Bronchial epithelial cell (primary cell): ENCODE data around the gene CATSPERB. TPM values are rescaled to one million over a fixed set of nuclear protein-coding genes. Genes with fewer than 3 reads are reported as not detected.

ENCODE experiments used
- DNase-seq: peaks from one replicate; pipeline ENCODE4 v3.0.0-alpha.2; 2010; ENCODE audit warnings: low read depth
- FAIRE-seq: peaks from 2 replicates; lab custom pipeline; 2011; peaks lifted over from hg19 to GRCh38; lab: Jason Lieb, UNC
- H3K27me3 ChIP-seq: 2 replicates; pipeline ENCODE4 v1.5.1; 2011; ENCODE audit warnings: low read length; ENCODE audit not compliant: control insufficient read depth, insufficient read depth
- H3K36me3 ChIP-seq: 2 replicates; pipeline ENCODE4 v1.5.1; 2011; ENCODE audit warnings: low read length; ENCODE audit not compliant: control insufficient read depth, insufficient read depth
- H3K4me3 ChIP-seq: 2 replicates; pipeline ENCODE4 v1.5.1; 2011; ENCODE audit warnings: mild to moderate bottlenecking, low read depth, low read length, control low read depth
- total RNA-seq: library from RNA; depleted of rRNA; stranded (reverse); fragments of >200 nt; gene quantifications from 2 replicates; pipeline ENCODE4 v1.2.1, GENCODE V29; 2014
- TF ChIP-seq, protein P1 (sequence below): IDR thresholded peaks from 2 replicates; pipeline ENCODE4 v1.5.1; 2011; ENCODE audit warnings: mild to moderate bottlenecking, moderate library complexity, low read length, control low read depth, inconsistent platforms; ENCODE audit not compliant: insufficient read depth, severe bottlenecking

The CATSPERB gene
- total RNA-seq, 1 donor from 2014 or later, result 2.1 TPM

DNA sequence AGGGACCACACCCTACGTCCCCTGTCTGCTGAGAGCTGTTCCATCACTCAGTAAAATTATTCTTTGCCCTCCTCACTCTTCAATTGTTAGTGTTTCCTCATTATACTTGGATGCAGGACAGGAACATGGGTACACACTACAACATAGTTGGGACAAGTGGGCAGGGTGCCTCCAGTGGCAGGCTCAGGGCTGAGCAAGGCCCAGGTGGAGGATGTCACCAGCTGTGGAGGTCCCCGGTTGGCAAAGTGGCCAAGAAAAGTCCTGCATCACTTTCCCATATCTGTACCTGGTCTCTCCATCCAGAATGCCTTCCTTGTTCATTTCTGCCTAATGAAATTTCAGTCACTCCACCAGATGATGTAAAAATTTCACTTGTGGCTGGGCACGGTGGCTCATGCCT lies 149.1 kb downstream of the CATSPERB start:
- DNase-seq (no peak), FAIRE-seq (no peak)
- H3K4me3 ChIP-seq, result no peak overlapping the region
- TF ChIP-seq, protein P1, sequence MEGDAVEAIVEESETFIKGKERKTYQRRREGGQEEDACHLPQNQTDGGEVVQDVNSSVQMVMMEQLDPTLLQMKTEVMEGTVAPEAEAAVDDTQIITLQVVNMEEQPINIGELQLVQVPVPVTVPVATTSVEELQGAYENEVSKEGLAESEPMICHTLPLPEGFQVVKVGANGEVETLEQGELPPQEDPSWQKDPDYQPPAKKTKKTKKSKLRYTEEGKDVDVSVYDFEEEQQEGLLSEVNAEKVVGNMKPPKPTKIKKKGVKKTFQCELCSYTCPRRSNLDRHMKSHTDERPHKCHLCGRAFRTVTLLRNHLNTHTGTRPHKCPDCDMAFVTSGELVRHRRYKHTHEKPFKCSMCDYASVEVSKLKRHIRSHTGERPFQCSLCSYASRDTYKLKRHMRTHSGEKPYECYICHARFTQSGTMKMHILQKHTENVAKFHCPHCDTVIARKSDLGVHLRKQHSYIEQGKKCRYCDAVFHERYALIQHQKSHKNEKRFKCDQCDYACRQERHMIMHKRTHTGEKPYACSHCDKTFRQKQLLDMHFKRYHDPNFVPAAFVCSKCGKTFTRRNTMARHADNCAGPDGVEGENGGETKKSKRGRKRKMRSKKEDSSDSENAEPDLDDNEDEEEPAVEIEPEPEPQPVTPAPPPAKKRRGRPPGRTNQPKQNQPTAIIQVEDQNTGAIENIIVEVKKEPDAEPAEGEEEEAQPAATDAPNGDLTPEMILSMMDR, result no peak
- H3K36me3 ChIP-seq, result no peaks in the 10 kb centered on the region
- no peaks in the 10 kb centered on the region for H3K27me3 ChIP-seq

DNA sequence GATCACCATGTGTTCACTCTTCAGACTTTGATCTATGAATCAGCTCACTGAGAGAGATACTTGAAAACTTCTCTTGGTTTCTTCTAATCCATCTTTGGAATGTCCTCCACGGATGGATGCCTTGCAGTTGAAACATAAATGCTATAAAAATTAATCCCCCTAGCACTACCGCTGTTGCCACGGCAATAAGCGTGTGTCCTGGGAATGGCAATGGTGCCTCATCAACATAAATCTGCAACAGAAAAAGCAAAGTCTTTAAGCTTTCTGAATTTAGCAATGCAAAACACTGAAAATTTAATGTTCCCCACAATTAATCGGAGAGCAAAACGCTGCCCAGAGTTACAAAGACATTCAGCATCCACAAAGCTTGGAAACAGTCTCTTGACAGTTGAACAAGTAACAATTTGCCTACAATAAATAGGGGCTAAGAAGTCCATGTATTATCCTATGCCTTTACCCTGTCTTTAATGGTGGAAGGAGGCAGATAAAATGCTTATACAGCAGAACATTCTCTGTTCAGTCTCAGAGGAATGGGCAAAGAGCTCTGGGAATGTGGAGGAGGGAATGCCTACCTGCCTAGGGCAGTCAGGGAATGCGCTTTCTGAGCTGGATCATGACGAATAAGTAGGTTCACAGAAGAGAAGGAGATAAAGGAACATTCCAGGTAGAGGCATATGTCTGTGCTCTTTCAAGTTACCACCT lies 150.9 kb downstream of the CATSPERB start:
- Histone ChIP-seq H3K4me3 (no peak overlapping the region), H3K27me3 (no peaks in the 10 kb centered on the region), H3K36me3 (no peaks in the 10 kb centered on the region)
- DNase-seq, result no peak
- TF ChIP-seq, protein P1, result no peak
- no peak for FAIRE-seq

GRCh38 chr14:91577632-91578233 lies 154.2 kb downstream of the CATSPERB start:
- Histone ChIP-seq H3K36me3 (no peaks in the 10 kb centered on the region), H3K27me3 (no peaks in the 10 kb centered on the region), H3K4me3 (no peak overlapping the region)
- FAIRE-seq (no peak), DNase-seq (no peak)
- TF ChIP-seq, protein P1, result no peak

DNA sequence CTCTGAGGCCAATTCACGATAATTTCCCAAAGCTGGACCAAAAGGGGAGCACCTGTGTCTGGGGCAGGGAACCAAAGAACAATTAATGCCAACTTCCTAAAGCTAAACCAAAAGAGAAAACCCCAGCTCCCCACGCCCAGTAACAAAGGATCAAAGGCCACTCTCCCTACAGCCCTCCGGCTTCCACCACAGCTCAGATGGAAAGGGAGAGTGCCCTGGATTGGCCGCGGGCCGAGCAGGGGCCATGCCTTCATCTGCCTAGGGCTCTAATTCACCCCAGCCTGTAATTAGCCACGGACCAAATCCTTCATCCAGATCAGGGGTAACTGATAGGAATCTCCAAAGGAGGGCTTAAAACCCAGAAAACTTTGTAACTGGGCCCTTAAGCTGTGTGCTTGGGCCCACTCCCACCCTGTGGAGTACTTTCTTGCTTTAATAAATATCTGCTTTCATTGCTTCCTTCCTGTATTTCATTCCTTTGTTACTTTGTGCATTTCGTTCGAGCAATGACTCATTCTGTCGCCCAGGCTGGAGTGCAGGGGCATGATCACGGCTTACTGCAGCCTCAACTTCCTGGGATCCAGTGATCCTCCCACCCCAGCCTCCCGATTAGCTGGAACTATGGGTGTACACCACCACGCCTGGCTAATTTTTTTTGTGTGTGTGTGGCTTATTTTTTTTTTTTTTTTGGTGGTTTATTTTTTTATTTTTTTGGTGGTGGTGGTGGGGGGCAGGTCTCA lies 156.2 kb downstream of the CATSPERB start:
- TF ChIP-seq, protein P1, result no peak
- no peaks in the 10 kb centered on the region for H3K27me3 ChIP-seq
- no peaks in the 10 kb centered on the region for H3K36me3 ChIP-seq
- FAIRE-seq (no peak), DNase-seq (no peak)
- no peak overlapping the region for H3K4me3 ChIP-seq

DNA sequence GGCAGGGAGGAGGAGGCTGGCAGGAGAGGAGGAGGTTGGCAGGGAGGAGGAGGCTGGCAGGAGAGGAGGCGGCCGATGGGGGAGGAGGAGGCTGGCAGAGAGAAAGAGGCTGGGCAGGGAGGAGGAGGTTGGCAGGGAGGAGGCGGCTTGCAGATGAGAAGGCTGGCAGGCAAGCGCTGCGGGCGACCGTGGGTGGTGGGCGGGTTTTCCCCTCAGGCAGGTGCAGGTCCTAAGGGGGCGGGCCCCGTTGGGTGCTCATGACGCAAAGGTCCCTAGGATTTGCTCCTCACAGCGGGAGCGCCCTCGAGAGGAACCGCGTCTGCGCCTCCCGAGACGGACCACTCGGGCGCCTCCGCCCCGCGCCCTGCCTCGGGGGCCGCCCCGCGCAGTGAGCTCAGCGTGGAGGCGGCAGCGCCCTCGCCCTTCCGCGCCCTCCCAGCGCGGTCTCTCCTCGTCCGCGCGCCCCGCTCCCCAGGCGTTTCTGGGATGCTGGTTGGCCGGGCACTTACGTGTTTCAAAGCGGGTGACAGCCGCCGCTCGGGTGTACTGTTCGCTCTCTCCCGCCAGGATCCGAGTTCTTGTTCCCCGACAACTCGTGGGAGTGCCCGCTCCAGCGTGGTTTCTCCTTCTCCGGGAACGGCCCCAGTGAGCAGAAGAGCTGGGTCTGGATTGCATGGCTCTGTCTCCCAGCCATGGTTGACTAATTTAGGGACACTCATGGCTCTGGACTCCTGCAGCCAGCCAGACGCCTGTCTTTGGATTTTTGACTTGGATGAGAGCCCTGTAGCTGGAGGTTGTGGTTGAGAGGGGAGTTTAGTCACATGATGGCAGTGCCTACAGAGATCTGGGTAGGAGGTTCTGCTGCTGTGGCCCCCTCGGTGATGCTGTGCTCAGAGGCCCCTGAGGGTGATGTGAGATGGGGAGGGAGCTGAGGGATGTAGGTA lies 157.7 kb downstream of the CATSPERB start:
- TF ChIP-seq, protein P1, result no peak
- no peak for FAIRE-seq
- peak overlapping the region; percentile 42 for H3K4me3 ChIP-seq
- H3K36me3 ChIP-seq, result no peaks in the 10 kb centered on the region
- DNase-seq, result peak; percentile 48
- no peaks in the 10 kb centered on the region for H3K27me3 ChIP-seq
